ENCODE measurements around the gene SNAPC2.

Gene SNAPC2

GRCh38 chr19:7919610-7920518, at the start of gene SNAPC2:
SNAPC2 (plus strand) TSS chr19:7920338; CDS start chr19:7920367, 29 bp downstream.
- peak; percentile 90 to 93 for DNase-seq (ENCODE audit: low read depth in 2 of 2)

- DNase-seq (ENCODE audit: low read depth in 2 of 2), result no peak
These were observed 49.3 kb upstream of the SNAPC2 start for GRCh38 chr19:7870571-7871436.

- peak; percentile 60 to 64 for DNase-seq (ENCODE audit: low read depth in 2 of 2)
These were observed 48.5 kb upstream of the SNAPC2 start for GRCh38 chr19:7871437-7872305.

GRCh38 chr19:7872306-7873204, 47.6 kb upstream of the SNAPC2 start:
- DNase-seq (ENCODE audit: low read depth in 2 of 2), result no peak

- no peak for DNase-seq (ENCODE audit: low read depth in 2 of 2)
These were observed 46.6 kb upstream of the SNAPC2 start for GRCh38 chr19:7873304-7874075.

- no peak for DNase-seq (ENCODE audit: low read depth in 2 of 2)
These were observed 45.9 kb upstream of the SNAPC2 start, which contains the start of gene PRR36 for GRCh38 chr19:7874076-7874896. PRR36 (minus strand) TSS chr19:7874390; CDS start chr19:7873689, 701 bp downstream.

GRCh38 chr19:7874897-7875273, 45.3 kb upstream of the SNAPC2 start:
- DNase-seq (ENCODE audit: low read depth in 2 of 2), result no peak

GRCh38 chr19:7877249-7877836, 42.8 kb upstream of the SNAPC2 start:
- DNase-seq (ENCODE audit: low read depth in 2 of 2), result no peak

GRCh38 chr19:7879111-7879807, 40.9 kb upstream of the SNAPC2 start:
- no peak for DNase-seq (ENCODE audit: low read depth in 2 of 2)

GRCh38 chr19:7879836-7880235, 40.3 kb upstream of the SNAPC2 start:
- DNase-seq (ENCODE audit: low read depth in 2 of 2), result no peak

- no peak for DNase-seq (ENCODE audit: low read depth in 2 of 2)
These were observed 38.2 kb upstream of the SNAPC2 start for GRCh38 chr19:7881910-7882309.

GRCh38 chr19:7883105-7883504, 37.0 kb upstream of the SNAPC2 start:
- DNase-seq (ENCODE audit: low read depth in 2 of 2), result no peak

- DNase-seq (ENCODE audit: low read depth in 2 of 2), result no peak
These were observed 36.2 kb upstream of the SNAPC2 start for GRCh38 chr19:7883796-7884570.

- DNase-seq (ENCODE audit: low read depth in 2 of 2), result no peak
These were observed 34.3 kb upstream of the SNAPC2 start for GRCh38 chr19:7885818-7886217.

- DNase-seq (ENCODE audit: low read depth in 2 of 2), result no peak
These were observed 32.6 kb upstream of the SNAPC2 start for GRCh38 chr19:7887408-7888144.

GRCh38 chr19:7888145-7888825, 31.9 kb upstream of the SNAPC2 start, which contains the start of gene LRRC8E:
LRRC8E (plus strand) TSS chr19:7888510; CDS start chr19:7895604, 7,094 bp downstream.
- DNase-seq (ENCODE audit: low read depth in 2 of 2), result no peak

Measured in stimulated activated CD4-positive, alpha-beta T cell treated with anti-CD3 and anti-CD28 coated beads, Interleukin-1b, Interleukin-23, amount 100 ng/mL, for 1 hour (primary cell).